BE2C (cell line): Measurements from ENCODE around the gene ZNF341.

Experiments used
- DNase-seq: peaks from one replicate; pipeline ENCODE4 v3.0.0-alpha.2; 2020
- H3K27me3 ChIP-seq: fragments of 250-450 bp; sonication (Bioruptor Pico); 2 replicates; pipeline ENCODE4 v1.5.1; 2020; ENCODE audit warnings: mild to moderate bottlenecking
- H3K36me3 ChIP-seq: fragments of 250-450 bp; sonication (Bioruptor Pico); 2 replicates; pipeline ENCODE4 v1.5.1; 2020; ENCODE audit warnings: mild to moderate bottlenecking
- H3K4me1 ChIP-seq: fragments of 250-450 bp; sonication (Bioruptor Pico); 2 replicates; pipeline ENCODE4 v1.5.1; 2020
- H3K4me3 ChIP-seq: 2 replicates; pipeline ENCODE4 v1.5.1; 2011; ENCODE audit warnings: low read depth, low read length
- H3K9me3 ChIP-seq: fragments of 250-450 bp; sonication (Bioruptor Pico); 2 replicates; pipeline ENCODE4 v1.5.1; 2020
- TF ChIP-seq, protein P1 (sequence below): IDR thresholded peaks from 2 replicates; pipeline ENCODE4 v1.5.1; 2012; ENCODE audit warnings: mild to moderate bottlenecking, low read depth, low read length

The ZNF341 gene

DNA sequence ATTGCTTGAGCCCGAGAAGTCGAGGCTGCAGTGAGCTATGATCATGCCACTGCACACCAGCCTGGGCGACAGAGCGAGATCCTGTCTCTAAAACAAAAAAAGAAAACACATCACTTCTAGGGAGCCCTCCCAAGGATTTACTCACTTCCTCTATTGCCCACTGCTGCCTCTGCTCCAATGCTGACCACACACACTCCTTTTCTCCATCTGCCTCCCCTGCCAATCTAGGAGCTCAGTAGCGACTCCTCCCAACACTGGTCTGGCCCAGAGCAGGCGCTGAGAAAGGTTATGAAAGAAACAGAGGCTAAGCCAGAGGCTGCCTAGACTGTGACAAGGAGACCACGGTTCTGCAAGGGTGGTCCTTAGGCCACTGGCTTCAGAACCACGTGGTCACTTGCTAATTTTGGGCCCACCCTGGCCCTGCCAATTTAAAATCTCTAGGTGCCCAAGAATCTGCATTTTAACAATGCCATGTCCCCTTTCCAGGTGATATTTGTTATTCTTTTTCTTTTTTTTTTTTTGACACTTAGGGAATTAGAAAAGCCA is 44.4 kb upstream of the ZNF341 start:
- no peaks in the 10 kb centered on the region for H3K27me3 ChIP-seq
- DNase-seq = no peak

GRCh38 chr20:33687993-33688937 is 43.5 kb upstream of the ZNF341 start:
- TF ChIP-seq, protein P1, sequence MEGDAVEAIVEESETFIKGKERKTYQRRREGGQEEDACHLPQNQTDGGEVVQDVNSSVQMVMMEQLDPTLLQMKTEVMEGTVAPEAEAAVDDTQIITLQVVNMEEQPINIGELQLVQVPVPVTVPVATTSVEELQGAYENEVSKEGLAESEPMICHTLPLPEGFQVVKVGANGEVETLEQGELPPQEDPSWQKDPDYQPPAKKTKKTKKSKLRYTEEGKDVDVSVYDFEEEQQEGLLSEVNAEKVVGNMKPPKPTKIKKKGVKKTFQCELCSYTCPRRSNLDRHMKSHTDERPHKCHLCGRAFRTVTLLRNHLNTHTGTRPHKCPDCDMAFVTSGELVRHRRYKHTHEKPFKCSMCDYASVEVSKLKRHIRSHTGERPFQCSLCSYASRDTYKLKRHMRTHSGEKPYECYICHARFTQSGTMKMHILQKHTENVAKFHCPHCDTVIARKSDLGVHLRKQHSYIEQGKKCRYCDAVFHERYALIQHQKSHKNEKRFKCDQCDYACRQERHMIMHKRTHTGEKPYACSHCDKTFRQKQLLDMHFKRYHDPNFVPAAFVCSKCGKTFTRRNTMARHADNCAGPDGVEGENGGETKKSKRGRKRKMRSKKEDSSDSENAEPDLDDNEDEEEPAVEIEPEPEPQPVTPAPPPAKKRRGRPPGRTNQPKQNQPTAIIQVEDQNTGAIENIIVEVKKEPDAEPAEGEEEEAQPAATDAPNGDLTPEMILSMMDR = no peak
- peaks cover 13% of the 10 kb centered on the region for H3K4me1 ChIP-seq
- no peaks in the 10 kb centered on the region for H3K27me3 ChIP-seq
- DNase-seq = no peak
- no peak overlapping the region for H3K4me3 ChIP-seq
- H3K36me3 ChIP-seq = peaks cover 8% of the 10 kb centered on the region
- no peaks in the 10 kb centered on the region for H3K9me3 ChIP-seq

More for the DNA sequence above, 44.4 kb upstream of the ZNF341 start:
- Histone ChIP-seq H3K9me3 (no peaks in the 10 kb centered on the region), H3K4me1 (peaks cover 13% of the 10 kb centered on the region), H3K36me3 (peaks cover 12% of the 10 kb centered on the region), H3K4me3 (no peak overlapping the region)
- TF ChIP-seq, protein P1 = no peak

- TF ChIP-seq, protein P1 = no peak
- Histone ChIP-seq H3K4me1 (peaks cover 11% of the 10 kb centered on the region), H3K36me3 (peaks cover 6% of the 10 kb centered on the region)
These were observed 42.8 kb upstream of the ZNF341 start for GRCh38 chr20:33688938-33689424.

GRCh38 chr20:33689493-33689892 is 42.3 kb upstream of the ZNF341 start:
- no peak for DNase-seq

More at GRCh38 chr20:33688938-33689424, 42.8 kb upstream of the ZNF341 start:
- no peak for DNase-seq
- Histone ChIP-seq H3K4me3 (no peak overlapping the region), H3K9me3 (no peaks in the 10 kb centered on the region), H3K27me3 (no peaks in the 10 kb centered on the region)

GRCh38 chr20:33689973-33690372 is 41.8 kb upstream of the ZNF341 start:
- no peaks in the 10 kb centered on the region for H3K9me3 ChIP-seq
- H3K36me3 ChIP-seq = no peaks in the 10 kb centered on the region
- no peak overlapping the region for H3K4me3 ChIP-seq
- TF ChIP-seq, protein P1 = no peak
- no peaks in the 10 kb centered on the region for H3K27me3 ChIP-seq
- no peak for DNase-seq
- H3K4me1 ChIP-seq = peaks cover 5% of the 10 kb centered on the region

More at GRCh38 chr20:33689493-33689892, 42.3 kb upstream of the ZNF341 start:
- no peak overlapping the region for H3K4me3 ChIP-seq
- H3K4me1 ChIP-seq = peaks cover 6% of the 10 kb centered on the region
- H3K9me3 ChIP-seq = no peaks in the 10 kb centered on the region
- peaks cover under 1% of the 10 kb centered on the region; the same call in 1 of the 2 replicates for H3K36me3 ChIP-seq
- no peaks in the 10 kb centered on the region for H3K27me3 ChIP-seq
- TF ChIP-seq, protein P1 = no peak

DNA sequence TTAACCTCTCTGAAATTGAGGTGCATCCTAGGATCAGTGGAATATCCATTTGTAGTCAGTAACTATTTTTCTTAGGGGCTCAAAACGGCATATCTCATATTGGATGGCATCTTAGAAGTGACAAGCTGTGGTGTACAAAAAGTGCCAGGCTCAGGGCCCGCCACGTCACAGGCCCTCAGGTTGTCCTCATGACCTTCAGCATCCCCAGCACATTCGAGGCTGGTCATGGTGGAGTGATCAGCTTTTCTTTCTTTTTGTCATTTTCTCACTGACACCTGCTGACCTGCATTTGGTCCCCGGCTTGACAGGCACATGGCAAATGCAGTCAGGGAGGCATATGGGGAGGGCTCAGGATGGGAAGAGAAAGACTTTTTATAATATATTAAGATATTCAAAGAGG is 38.5 kb upstream of the ZNF341 start:
- H3K36me3 ChIP-seq = no peaks in the 10 kb centered on the region
- H3K27me3 ChIP-seq = no peaks in the 10 kb centered on the region
- H3K4me3 ChIP-seq = no peak overlapping the region
- no peak for DNase-seq
- TF ChIP-seq, protein P1 = no peak
- peaks cover 11% of the 10 kb centered on the region for H3K4me1 ChIP-seq
- H3K9me3 ChIP-seq = no peaks in the 10 kb centered on the region
